ENCODE measurements around the gene ACER3. TPM values are rescaled to one million over a fixed set of nuclear protein-coding genes. Genes with fewer than 3 reads are reported as not detected.
A peak's percentile ranks its signal among the peaks of the same experiment; 100 is the strongest.
"Not testable (repeated sequence)": the region's sequence is repeated elsewhere in the genome, so short reads cannot be mapped to it uniquely, and the experiment has no call there.

Gene ACER3
- 11.0 TPM for polyA plus RNA-seq (2013, experiment 1 of 2; ENCODE audit: insufficient read length)
- polyA plus RNA-seq (2013, experiment 2 of 2; ENCODE audit: insufficient read length) = 7.2 TPM

GRCh38 chr11:76860539-76861475, at the start of gene ACER3:
ACER3 (plus strand) TSS chr11:76860918; CDS start chr11:76860977, 59 bp downstream.
- DNase-seq = peak; percentile 89

DNA sequence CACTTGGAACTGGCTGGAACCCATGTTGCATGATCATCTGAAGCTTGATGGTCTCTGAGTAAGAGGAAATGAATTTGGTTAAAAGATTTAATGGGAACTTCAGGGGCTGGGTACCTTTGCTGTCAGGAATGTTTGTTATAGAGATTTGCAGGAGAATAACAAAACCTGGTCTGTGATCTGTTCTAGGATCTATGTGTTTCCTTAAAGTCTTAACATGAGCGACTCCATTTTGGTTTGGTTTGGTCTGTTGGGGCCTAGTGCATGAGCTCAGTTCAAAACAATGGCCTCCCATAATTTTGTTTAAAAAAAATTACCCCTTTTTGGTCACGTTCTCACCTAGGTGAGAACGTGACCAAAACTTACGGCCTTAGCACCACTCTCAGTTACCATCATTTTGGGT, 49.5 kb upstream of the ACER3 start:
- no peak for DNase-seq

GRCh38 chr11:76814414-76814813, 46.3 kb upstream of the ACER3 start:
- no peak for DNase-seq

DNA sequence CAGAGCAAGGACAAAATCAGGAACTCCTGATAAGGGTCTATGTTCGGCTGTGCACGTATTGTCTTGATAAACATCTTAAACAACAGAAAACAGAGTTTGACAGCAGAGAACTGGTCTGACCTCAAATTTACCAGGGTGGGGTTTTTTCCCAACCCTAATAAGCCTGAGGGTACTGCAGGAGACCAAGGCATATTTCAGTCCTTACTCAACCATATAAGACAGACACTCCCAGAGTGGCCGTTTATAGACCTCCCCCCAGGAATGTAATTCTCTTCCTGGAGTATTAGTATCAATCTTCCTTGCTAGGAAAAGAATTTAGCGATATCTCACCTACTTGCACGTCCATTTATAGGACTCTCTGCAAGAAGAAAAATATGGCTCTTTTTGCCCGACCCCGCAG, 45.0 kb upstream of the ACER3 start:
- not testable (repeated sequence) for DNase-seq

DNA sequence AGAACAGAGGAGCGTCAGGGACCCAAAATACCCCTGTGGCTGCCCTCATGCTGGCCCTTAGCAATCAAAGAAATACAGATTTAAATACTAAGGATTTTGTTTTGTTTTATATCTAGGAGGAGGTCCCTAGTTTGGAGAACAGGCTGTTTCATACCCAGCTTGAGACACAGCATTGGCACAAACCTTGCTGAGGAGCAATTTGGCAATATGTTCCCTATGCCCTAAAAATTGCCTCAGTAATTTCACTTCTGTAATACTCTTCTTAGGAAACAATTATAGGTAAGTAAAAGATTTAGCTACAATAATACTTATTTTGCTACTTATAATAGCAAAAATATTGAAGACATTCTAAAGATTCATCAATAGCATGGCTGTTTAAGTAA, 40.5 kb upstream of the ACER3 start:
- no peak for DNase-seq

DNA sequence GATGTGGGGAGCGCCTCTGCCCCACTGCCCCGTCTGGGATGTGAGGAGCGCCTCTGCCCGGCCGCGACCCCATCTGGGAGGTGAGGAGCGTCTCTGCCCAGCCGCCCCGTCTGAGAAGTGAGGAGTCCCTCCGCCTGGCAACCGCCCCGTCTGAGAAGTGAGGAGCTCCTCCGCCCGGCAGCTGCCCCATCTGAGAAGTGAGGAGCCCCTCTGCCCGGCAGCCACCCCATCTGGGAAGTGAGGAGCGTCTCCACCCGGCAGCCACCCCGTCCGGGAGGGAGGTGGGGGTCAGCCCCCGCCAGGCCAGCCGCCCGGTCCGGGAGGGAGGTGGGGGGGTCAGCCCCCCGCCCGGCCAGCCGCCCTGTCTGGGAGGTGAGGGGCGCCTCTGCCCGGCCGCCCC, 39.3 kb upstream of the ACER3 start:
- DNase-seq = not testable (repeated sequence)

DNA sequence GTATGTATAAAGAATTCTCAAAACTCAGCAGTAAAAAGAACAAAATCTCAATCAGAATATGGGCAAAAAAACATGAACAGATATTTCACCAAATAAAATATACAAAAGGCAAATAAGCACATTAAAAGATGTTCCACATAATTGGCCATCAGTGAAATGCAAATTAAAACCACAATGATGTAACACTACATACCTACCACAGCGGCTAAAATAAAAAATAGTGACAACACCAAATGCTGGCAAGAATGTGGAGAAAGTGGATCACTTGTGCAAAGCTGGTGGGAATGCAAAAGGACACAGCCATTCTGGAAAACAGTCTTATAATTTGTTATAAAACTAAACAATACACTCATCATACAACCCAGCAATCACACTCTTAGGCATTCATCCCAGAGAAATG, 38.3 kb upstream of the ACER3 start:
- DNase-seq = no peak

GRCh38 chr11:76823481-76824028, 37.2 kb upstream of the ACER3 start:
- peak; percentile 95 for DNase-seq

GRCh38 chr11:76824083-76824939, 36.4 kb upstream of the ACER3 start:
- peak; percentile 83 for DNase-seq

DNA sequence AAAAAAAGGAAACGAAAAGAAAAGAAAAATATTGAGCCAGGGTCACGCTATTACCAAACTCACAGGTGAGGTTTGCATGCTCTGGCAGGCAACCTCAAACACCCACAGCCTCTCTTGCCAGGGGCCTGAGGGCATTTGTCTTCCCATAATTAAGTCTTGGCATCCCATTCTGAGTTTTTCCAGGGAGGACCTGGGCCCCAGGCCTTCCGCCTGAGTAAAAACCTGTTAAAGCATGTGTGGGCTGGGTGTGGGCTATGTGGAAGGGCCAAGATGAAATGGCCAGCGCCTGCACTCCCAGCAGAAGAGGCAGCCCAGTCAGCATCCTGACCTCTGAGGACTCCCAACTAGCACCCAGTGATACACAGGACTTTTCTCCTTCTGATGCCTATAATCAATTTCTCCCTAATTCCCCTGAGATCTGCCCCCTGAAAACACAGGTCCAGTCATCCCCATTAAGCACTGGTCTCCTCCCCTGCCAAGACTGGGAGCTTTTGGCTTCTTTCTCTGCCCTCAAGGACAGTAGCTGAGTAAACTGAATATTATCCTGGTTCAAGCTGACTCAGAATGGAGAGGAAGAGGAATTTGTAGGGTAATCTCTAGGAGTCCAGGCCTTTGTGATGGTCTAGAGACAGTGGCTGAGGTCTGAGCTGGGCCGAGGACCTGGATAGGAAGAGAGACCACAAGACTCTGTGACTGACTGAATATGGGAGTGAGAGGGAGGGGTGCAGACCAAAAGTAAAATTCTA, 35.6 kb upstream of the ACER3 start:
- peak; percentile 49 for DNase-seq

- DNase-seq = no peak
These were observed 34.9 kb upstream of the ACER3 start for GRCh38 chr11:76825726-76826396.

GRCh38 chr11:76826508-76826907, 34.2 kb upstream of the ACER3 start:
- not testable (repeated sequence) for DNase-seq

- DNase-seq = not testable (repeated sequence)
These were observed 33.7 kb upstream of the ACER3 start for GRCh38 chr11:76827005-76827404.

GRCh38 chr11:76830639-76831327, 29.9 kb upstream of the ACER3 start:
- DNase-seq = peak; percentile 82

DNA sequence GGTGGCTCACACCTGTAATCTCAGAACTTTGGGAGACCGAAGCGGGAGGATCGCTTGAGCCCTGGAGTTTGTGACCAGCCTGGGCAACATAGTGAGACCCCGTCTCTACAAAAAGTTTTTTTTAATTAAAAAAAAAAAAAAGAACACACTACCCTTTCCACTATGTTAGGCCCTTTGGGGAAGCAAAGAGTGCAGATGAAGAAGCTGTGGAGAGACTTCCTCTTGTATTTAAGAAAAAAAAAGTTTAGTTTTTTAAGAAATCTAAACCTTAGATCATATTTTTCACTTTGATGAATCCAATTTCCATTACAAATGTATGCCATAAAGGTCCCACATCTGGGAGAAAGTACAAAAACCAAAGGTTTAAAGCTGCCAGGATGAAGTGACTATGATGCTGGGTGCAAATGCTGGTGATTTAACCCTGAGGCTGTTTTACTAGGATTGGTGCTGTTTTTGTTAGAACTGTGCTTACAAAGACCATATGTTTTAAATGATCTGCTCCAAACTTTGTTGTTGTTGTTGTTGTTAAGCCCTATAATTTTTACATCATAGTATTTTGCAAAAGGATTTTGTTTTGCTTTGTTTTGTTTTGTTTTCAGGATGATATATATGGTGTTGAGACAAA, 28.9 kb upstream of the ACER3 start:
- no peak for DNase-seq

DNA sequence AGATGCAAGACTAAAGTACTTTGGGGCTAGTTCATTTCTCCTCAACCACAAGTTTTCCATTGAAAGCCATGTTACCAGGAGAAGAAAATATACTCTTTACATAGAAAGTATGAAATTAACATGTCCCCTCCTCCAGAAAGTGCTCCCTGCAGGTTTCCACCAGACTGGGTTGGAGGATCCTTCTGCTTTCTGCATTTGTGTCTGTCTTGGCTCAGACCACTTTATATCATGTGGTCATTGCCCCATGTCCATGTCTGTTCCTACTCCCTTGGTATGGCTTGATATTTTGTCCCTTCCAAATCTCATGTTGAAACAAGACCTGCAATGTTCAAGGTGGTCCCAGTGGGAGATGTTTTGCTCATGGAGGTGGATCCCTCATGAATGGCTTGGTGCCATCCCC, 28.4 kb upstream of the ACER3 start:
- DNase-seq = no peak

DNA sequence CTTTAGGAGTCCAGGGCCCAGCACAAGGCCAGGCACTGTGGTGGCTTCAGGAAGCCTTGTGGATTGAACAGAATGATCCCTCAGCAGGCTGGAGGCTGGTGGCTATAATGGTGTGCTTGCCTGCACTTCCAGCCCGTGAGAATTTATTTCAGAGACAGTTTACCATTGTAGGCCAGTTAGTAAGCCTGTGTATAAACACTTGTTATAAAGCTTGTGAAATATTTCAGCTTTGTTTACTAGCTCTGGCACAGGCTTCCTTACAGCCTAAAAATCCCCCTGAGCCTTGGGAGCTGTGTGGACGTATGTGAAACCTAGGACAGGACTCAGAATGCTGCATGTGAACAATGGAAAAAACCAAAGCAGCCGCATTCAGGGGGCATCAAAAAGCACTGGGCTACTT, 26.6 kb upstream of the ACER3 start:
- no peak for DNase-seq

- no peak for DNase-seq
These were observed 25.7 kb upstream of the ACER3 start for GRCh38 chr11:76835036-76835435.

DNA sequence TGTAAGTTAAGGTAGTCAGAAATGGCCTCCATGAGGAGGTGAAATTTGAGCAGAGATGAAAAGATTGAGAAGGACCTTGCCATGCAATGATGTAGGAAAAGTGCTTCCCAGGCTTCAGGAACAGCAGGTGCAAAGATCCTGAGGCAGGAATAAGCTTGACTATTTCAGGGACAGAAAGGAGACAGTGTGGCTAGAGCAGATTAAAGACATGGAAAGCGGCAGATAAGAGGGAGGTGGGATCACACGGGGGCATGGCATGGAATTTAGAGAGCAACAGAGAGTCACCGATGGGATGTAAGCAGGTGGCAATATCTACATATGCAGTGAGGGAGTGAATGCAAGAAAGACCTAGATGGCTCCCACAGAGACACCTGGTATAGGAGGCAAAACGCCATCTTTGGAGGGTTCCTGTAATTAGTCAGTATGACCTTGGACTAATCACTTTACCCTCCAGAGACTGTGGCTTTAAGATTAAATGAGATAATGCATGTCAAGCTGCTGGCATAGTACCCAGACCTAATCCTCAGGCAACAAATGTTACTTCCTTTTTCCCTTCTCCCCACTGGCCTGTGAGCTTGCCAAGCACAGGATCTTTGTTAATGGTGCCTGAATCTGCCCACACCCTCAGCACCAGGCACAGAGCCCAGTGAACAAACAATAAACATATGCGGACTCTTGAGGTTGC, 24.6 kb upstream of the ACER3 start:
- no peak for DNase-seq

All from fibroblast of skin of back (primary cell).